HG02885 (cell line): ENCODE measurements around the gene CEP57L1.
"Not testable (repeated sequence)": the region's sequence is repeated elsewhere in the genome, so short reads cannot be mapped to it uniquely, and the experiment has no call there.

ENCODE experiments used
- ATAC-seq: cut with Tn5 transposase; IDR thresholded peaks from one replicate; pipeline ENCODE4 v1.9.1; 2021; ENCODE audit warnings: mild to moderate bottlenecking; ENCODE audit not compliant: unreplicated experiment, poor library complexity

The CEP57L1 gene

DNA sequence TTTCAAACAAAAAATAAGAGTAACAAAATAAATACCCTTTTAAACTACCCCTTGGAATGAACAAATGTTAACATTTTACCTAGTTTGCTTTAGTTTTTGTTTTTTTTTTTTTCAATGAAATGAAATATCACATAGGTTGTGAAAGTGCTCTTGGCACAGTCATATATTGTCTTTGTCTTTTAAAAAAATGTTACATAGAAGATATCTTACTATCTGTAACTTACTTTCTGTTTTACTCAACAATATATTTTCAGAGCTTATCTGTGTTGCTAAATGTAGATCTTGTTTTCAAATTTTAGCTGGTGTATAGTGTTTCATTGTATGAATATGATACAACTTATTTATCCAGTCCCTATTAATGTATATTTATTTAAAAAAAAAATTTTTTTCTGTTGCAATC lies 8.6 kb downstream of the CEP57L1 start:
- peak; percentile 76 for ATAC-seq

DNA sequence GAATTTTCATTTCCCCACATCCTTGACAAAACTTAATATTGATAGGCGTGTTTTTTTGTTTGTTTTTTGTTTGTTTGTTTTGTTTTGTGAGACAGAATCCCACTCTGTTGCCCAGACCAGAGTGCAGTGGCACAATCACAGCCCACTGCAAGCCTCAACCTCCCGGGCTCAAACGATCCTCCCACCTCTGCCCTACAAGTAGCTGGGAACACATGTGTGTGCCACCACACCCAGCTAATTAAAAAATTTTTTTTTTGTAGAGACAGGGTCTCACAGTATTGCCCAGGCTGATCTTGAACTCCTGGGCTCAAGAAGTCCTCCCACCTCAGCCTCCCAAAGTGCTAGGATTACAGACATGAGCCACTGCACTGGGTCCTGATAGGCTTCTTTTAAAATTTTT lies 9.2 kb downstream of the CEP57L1 start:
- no peak for ATAC-seq

DNA sequence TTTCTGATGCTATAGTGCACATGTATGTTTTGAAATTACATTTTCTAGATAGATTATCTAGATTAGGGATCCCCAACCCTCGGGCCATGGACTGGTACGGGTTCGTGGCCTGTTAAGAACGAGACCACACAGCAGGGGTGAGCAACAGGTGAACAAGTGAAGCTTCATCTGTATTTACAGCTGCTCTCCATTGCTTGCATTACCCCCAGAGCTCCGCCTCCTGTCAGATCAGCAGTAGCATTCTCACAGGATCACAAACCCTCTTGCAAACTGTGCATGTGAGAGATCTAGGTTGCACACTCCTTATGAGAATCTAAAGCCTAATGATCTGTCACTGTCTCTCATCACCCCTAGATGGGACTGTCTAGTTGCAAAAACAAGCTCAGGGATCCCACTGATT lies 10.4 kb downstream of the CEP57L1 start:
- no peak for ATAC-seq

DNA sequence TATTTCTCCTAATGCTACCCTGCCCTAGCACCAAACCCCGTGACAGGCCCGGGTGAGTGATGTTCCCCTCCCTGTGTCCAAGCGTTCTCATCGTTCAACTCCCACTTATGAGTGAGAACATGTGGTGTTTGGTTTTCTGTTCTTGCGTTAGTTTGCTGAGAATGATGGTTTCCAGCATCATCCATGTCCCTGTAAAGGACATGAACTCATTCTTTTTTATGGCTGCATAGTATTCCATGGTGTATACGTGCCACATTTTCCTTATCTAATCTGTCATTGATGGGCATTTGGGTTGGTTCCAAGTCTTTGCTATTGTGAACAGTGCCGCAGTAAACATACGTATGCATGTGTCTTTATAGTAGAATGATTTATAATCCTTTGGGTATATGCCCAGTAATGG lies 14.4 kb downstream of the CEP57L1 start:
- ATAC-seq, result not testable (repeated sequence)

DNA sequence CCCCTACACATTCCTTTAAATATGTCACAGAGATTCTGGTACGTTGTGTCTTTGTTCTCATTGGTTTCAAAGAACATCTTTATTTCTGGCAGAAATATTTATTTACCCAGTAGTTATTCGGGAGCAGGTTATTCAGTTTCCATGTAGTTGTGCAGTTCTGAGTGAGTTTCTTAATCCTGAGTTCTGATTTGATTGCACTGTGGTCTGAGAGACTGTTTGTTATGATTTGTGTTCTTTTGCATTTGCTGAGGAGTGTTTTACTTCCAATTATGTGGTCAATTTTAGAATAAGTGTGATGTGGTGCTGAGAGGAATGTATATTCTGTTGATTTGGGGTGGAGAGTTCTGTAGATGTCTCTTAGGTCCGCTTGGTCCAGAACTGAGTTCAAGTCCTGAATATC lies 17.4 kb downstream of the CEP57L1 start:
- ATAC-seq, result not testable (repeated sequence)

DNA sequence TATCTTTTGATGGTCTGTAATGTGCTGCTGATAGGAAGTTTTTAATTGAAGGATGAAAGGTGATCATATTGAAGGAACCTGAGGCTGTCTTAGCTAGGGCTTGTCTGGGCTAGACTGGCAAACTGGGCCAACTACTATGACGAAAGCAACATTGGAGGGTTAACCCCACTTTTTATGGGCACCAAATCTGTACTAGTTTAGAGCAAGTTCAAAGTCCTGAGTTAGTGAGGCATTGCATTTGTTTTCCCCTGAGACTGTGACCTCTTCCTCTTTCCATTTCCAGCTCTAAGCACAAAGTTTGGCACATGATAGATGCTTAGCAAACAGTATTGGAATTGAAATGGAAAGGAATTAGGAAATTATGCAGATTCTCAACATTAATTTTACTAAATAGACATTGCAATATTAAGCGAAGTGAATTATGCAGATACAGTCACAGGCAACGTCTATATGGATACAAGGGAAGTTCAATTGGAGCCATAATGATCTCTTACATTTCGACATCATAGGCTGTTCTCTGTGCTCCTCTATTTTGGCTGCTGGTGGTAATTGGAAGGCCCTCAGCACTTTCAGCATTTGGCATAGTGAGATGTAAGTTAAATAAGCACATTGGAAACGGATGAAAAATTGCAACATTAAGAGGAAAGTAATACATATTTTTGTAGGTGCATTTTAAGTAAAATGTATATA lies 22.2 kb downstream of the CEP57L1 start:
- peak; percentile 74 for ATAC-seq

DNA sequence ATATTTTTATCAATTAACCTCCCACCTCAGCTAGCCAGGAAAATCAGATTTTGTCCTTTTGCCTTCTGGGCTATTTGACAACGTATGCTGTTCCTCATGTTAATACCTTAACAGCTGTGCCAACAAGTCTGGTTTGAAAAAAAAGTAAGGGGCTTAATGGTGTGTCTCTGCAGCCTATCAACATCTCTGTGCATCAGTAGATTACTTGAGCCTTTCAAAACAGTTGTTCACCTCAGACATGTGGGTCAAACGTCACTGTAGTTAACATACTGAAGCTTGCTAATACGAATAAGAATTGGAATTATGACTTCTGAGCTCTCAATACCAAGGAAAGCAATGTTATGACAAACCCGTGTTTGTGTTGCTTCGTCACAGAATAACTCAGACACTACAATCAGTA lies 23.0 kb downstream of the CEP57L1 start:
- ATAC-seq, result no peak

DNA sequence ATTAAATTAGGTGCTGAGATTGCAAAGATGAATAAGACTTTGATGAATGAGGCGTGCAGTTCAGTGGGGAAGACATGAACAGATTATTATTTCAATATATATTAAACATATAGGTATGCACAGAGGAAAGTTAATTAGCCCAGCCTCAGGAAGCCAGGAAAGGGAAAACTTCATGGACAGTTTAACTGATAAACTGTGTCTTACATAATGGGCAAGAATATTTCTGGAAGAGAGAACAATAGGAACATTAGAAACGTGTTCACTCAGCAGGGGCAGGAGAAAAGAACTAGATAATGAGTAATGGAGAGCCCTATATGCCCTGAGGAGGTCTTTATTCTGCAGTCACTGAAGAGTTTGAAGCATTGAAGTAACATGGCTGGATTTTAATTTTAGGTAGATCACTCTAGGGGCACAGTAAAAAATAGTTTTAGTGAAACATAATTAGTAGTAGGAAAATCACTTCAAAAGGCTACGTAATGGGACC lies 23.6 kb downstream of the CEP57L1 start:
- ATAC-seq, result no peak

DNA sequence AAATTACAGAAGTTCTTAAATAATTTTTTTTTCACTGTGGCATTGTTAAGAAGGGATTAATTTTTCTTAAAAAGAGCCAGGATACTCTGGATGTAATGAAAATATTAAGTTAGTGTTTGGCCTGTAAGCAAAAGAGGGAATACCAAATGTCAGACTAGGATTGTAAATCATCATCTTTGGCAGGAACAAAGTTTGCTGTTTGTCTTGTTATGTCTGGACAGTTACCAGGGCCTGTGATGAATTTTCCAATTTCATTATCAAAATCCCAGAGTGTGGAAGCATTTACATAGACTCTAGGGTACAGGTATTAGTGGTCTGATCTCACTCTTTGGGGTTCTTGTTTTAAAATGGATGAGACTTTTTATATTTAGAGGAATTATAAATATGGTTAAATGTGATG lies 26.1 kb downstream of the CEP57L1 start:
- ATAC-seq, result no peak

DNA sequence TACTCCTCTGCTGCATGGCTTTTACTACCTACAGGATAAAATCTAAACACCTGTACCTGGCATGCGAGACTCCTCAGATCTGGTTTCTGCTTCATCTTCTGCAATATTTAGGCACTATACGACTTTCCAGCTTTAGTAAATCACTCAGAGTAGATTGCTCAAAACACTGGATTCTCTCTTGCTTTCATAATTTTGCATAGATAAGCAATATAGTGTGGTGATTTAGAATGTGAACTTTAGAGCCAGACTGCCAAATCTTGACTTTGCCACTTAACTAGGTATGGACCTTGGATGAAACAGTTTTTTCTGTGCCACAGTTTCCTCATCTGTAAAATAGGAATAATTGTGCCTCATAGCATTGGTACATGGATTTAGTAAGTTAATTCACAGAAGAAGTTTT lies 28.9 kb downstream of the CEP57L1 start:
- no peak for ATAC-seq

DNA sequence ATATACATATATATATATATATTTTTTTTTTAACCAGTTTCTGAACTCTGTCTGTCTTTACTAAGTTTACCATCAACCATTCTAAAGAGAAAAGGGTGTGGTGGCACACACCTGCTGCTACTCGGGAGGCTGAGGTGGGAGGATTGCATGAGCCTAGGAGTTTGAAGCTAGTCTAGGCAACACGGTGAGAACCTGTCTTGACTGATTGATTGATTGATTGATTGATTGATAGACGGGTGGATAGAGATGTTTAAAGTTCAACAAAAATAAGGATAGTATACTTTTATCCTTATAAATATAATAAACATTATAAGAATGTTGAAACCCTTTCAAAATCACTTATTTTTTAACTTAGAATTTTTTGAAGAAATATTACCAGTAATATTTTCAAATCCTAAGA lies 30.2 kb downstream of the CEP57L1 start:
- no peak for ATAC-seq

DNA sequence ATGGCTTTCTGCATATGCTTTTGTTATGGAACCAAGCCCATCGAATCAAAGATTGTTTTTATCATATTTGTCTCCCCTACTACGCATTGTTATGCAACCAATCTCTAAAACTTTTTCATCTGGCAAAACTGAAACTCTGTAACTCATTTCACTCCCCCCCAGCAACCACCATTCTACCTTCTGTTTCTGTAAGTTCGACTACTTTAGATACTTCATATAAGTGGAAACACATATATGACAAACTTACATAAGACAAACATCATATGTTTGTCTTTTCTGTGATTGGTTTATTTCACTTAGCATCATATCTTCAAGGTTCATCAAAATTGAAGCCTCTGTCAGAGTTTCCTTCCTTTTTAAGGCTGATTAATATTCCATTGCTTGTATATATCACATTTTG lies 34.8 kb downstream of the CEP57L1 start:
- ATAC-seq, result no peak

DNA sequence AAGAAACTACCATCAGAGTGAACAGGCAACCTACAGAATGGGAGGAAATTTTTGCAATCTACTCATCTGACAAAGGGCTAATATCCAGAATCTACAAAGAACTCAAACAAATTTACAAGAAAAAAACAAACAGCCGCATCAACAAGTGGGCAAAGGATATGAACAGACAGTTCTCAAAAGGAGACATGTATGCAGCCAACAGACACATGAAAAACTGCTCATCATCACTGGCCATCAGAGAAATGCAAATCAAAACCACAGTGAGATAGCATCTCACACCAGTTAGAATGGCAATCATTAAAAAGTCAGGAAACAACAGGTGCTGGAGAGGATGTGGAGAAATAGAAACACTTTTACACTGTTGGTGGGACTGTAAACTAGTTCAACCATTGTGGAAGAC lies 40.3 kb downstream of the CEP57L1 start:
- ATAC-seq, result not testable (repeated sequence)

DNA sequence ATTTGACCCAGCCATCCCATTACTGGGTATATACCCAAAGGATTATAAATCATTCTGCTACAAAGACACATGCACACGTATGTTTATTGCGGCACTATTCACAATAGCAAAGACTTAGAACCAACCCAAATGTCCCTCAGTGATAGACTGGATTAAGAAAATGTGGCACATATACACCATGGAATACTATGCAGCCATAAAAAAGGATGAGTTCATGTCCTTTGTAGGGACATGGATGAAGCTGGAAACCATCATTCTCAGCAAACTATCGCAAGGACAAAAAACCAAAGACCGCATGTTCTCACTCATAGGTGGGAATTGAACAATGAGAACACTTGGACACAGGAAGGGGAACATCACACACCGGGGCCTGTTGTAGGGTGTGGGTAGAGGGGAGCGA lies 40.7 kb downstream of the CEP57L1 start:
- not testable (repeated sequence) for ATAC-seq

DNA sequence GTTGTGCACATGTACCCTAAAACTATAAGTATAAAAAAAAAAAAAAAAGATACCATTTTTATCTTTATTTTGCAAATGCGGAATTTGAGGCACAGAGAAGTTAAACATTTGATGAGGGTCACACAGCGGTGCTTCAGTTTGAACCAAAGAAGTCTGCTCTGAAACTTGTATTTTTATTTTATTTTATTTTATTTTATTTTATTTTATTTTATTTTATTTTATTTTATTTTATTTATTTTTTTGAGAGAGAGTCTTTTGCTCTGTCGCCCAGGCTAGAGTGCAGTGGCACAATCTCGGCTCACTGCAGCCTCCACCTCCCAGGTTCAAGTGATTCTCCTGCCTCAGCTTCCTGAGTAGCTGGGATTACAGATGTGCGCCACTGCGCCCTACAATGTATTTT lies 41.2 kb downstream of the CEP57L1 start:
- not testable (repeated sequence) for ATAC-seq

DNA sequence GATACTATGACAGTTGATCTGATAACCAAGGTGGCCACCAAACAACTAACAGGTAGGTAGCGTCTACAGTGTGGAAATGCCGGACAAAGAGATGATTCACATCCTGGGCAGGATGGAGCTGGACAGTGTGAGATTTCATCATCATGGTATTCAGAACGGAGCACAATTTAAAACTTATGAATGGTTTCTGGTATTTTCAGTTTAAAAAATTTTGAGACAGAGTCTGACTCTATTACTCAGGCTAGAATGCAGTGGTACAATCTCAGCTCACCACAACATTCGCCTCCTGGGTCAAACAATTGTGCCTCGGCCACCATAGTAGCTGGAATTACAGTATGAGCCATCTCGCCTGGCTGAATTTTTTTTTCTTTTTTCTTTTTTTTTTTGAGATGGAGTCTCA lies 43.8 kb downstream of the CEP57L1 start:
- ATAC-seq, result no peak

DNA sequence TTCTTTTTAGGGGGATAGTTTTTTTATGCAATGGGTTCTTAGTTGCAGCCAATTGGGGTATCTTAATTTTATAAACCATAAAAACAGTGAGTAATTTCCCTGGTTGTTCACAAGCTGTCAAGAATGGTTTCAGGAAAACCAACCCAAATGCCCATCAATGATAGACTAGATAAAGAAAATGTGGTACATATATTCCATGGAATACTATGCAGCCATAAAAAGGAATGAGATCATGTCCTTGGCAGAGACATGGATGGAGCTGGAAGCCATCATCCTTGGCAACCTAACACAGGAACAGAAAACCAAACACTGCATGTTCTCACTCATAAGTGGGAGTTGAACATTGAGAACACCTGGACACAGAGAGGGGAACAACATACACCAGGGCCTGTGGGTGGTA lies 46.8 kb downstream of the CEP57L1 start:
- not testable (repeated sequence) for ATAC-seq

DNA sequence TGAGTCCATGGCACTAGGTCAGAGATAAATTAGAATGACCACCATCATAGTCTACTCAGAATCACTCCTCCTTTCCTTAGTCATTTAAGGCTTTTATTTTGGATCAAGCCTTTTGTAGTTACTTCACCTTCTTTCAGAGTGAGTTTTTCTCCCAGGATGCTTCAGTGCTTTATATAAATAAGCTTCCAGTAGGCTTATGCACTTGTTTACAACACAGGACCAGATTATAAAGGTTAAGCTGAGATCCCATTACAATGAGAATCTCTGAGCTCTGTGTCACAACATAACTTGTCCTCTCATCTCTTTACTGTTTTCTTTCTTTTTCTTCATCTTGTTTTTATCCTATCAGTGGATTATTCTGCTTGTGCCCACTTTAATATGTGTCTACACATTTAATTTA lies 47.9 kb downstream of the CEP57L1 start:
- no peak for ATAC-seq

DNA sequence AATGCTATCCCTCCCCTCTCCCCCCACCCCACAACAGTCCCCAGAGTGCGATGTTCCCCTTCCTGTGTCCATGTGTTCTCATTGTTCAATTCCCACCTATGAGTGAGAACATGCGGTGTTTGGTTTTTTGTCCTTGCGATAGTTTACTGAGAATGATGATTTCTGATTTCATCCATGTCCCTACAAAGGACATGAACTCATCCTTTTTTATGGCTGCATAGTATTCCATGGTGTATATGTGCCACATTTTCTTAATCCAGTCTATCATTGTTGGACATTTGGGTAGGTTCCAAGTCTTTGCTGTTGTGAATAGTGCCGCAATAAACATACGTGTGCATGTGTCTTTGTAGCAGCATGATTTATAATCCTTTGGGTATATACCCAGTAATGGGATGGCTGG lies 52.9 kb downstream of the CEP57L1 start:
- ATAC-seq, result not testable (repeated sequence)

DNA sequence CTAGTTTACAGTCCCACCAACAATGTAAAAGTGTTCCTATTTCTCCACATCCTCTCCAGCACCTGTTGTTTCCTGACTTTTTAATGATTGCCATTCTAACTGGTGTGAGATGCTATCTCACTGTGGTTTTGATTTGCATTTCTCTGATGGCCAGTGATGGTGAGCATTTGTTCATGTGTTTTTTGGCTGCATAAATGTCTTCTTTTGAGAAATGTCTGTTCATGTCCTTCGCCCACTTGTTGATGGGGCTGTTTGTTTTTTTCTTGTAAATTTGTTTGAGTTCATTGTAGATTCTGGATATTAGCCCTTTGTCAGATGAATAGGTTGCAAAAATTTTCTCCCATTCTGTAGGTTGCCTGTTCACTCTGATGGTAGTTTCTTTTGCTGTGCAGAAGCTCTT lies 53.4 kb downstream of the CEP57L1 start:
- ATAC-seq, result not testable (repeated sequence)

DNA sequence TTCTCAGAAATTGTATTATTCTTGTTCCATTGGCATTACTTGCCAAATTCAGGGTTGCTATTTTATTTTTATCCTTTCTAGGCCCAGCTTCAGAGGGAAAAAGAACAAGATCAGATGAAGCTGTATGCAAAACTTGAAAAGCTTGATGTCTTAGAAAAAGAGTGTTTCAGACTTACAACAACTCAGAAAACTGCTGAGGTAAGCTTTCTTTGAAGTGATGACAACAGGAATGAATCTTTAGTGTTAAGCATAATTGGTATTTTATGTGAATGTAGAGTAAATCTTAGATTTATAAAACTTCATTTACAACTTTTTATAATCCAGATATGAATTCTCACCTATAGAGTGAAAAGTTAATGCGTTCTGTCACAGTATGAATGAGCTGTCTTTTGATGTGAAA lies 58.4 kb downstream of the CEP57L1 start:
- ATAC-seq, result no peak

DNA sequence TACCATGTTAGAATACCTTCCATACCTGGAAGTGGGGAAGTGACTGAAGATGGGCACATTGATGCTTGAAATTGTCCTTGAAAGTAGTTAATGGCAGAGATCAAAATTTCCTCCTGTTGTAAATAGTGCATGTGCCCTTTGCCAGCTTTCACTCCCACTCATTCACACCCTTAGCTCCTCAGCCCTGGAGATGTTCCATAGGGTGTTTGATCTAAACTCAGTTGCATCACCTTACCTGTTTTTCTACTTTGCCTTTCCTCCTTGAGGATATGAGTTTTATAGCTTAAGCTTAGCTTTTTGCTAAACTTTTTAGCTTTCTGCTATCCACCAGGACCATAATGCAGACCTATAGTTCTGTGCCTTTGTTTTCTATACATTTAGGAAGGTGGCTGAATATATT lies 69.0 kb downstream of the CEP57L1 start:
- no peak for ATAC-seq
